ENCODE measurements around the gene ATP2B2.

DNA sequence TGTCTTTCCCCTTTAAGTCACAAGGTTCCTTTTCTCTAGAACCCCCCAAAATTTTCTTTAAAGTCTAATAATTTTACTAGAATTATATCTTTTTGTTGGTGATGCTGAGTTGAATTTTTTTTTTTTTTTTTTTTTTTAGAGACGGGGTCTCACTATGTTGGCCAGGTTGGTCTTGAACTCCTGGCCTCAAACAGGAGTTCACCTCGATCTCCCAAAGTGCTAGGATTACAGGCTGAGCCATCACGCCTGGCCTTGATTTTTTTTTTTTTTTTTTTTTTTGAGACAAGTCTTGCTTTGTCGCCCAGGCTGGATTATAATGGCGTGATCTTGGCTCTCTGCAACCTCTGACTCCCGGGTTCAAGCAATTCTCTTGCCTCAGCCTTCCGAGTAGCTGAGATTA is 196.7 kb downstream of the ATP2B2 start:
- TF ChIP-seq, protein P1, sequence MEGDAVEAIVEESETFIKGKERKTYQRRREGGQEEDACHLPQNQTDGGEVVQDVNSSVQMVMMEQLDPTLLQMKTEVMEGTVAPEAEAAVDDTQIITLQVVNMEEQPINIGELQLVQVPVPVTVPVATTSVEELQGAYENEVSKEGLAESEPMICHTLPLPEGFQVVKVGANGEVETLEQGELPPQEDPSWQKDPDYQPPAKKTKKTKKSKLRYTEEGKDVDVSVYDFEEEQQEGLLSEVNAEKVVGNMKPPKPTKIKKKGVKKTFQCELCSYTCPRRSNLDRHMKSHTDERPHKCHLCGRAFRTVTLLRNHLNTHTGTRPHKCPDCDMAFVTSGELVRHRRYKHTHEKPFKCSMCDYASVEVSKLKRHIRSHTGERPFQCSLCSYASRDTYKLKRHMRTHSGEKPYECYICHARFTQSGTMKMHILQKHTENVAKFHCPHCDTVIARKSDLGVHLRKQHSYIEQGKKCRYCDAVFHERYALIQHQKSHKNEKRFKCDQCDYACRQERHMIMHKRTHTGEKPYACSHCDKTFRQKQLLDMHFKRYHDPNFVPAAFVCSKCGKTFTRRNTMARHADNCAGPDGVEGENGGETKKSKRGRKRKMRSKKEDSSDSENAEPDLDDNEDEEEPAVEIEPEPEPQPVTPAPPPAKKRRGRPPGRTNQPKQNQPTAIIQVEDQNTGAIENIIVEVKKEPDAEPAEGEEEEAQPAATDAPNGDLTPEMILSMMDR (IDR thresholded peaks at IDR 0.05; ENCODE audit: low read depth, low read length), result no peak
- TF ChIP-seq POLR2A (IDR thresholded peaks at IDR 0.05; ENCODE audit: extremely low read depth, insufficient read length), result no peak
- TF ChIP-seq, protein P2, sequence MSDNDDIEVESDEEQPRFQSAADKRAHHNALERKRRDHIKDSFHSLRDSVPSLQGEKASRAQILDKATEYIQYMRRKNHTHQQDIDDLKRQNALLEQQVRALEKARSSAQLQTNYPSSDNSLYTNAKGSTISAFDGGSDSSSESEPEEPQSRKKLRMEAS (IDR thresholded peaks at IDR 0.05; ENCODE audit: low read depth, low read length), result no peak
- no peak for TF ChIP-seq MYC (IDR thresholded peaks at IDR 0.05; ENCODE audit: low read depth, low read length)
